NCI-H1417 treated with DMSO at 0.1 percent for 48 hours (cell line): Measurements from ENCODE around the gene SRSF9.
"Not testable (repeated sequence)": the region's sequence is repeated elsewhere in the genome, so short reads cannot be mapped to it uniquely, and the experiment has no call there.

ENCODE experiments used
- DNase-seq: peaks from one replicate; lab custom pipeline; 2025; lab: John Stamatoyannopoulos, UW

The SRSF9 gene

GRCh38 chr12:120447992-120448391 lies 21.6 kb downstream of the SRSF9 start:
- no peak for DNase-seq

GRCh38 chr12:120446844-120447178 lies 22.7 kb downstream of the SRSF9 start:
- not testable (repeated sequence) for DNase-seq

- peak; percentile 14 for DNase-seq
These were observed 23.4 kb downstream of the SRSF9 start, which contains the start of the genes GATC and TRIAP1 for GRCh38 chr12:120445911-120446843. GATC (plus strand) TSS chr12:120446444; CDS start chr12:120446481, 37 bp downstream. TRIAP1 (minus strand) TSS chr12:120446384; CDS start chr12:120446372, 12 bp downstream.

- DNase-seq, result no peak
These were observed 24.9 kb downstream of the SRSF9 start for GRCh38 chr12:120444676-120445075.

GRCh38 chr12:120439646-120440247 lies 29.8 kb downstream of the SRSF9 start:
- DNase-seq, result peak; percentile 3

GRCh38 chr12:120438495-120439198 lies 30.9 kb downstream of the SRSF9 start:
- DNase-seq, result no peak

GRCh38 chr12:120437735-120438494 lies 31.6 kb downstream of the SRSF9 start, which contains the start of gene COX6A1:
COX6A1 (plus strand) TSS chr12:120438113; CDS start chr12:120438127, 14 bp downstream.
- DNase-seq, result peak; percentile 99

GRCh38 chr12:120432772-120433525 lies 36.6 kb downstream of the SRSF9 start:
- DNase-seq, result no peak

- DNase-seq, result no peak
These were observed 40.2 kb downstream of the SRSF9 start for GRCh38 chr12:120429368-120429767.

GRCh38 chr12:120428597-120429229 lies 40.8 kb downstream of the SRSF9 start:
- DNase-seq, result no peak

- DNase-seq, result no peak
These were observed 43.8 kb downstream of the SRSF9 start for GRCh38 chr12:120425797-120426196.

- no peak for DNase-seq
These were observed 46.6 kb downstream of the SRSF9 start for GRCh38 chr12:120422892-120423456.

GRCh38 chr12:120421701-120422100 lies 47.8 kb downstream of the SRSF9 start:
- no peak for DNase-seq

- DNase-seq, result no peak
These were observed 51.5 kb downstream of the SRSF9 start for GRCh38 chr12:120417917-120418580.

- DNase-seq, result no peak
These were observed 52.9 kb downstream of the SRSF9 start for GRCh38 chr12:120416490-120417216.

GRCh38 chr12:120413901-120414695 lies 55.5 kb downstream of the SRSF9 start:
- DNase-seq, result no peak

GRCh38 chr12:120412421-120412820 lies 57.1 kb downstream of the SRSF9 start:
- DNase-seq, result no peak
